Measurements from ENCODE around the gene PAX6.

The PAX6 gene

DNA sequence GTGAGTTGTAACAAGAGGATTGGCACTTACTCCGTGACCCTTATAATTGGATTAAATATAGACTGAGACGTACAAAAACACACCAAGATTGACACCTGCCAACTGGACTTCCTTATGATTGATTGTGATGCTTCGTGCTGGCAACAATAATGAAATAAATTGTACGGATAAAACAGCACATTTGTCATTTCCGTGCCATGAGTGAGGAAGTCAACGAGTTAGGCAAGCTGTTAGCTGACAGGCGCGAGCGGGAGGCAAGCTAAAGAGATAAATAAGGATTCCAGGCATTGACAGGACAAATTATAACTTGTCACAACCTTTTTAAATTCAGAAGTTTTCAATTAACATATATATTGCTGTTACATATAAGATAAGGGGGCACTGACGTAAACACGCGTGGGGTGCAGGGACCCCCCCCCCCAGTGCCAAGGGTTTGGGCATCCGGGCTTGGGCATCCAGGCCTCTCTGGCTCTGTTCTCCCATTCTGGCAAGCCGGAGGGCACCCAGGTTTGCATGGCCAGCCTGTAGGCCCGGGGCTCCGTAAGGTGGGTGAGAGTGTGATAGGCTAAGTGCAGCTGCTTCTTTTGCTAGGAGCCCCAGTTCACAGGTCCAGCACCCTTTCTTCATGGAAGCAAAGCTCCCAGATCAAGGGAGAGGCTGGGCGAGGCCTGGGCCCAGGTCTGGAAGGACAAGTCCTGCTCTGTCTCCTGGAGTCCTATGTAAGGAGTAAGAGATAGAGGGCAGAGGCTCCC, 11.2 kb upstream of the PAX6 start:
- peak; percentile 15 for DNase-seq (ENCODE audit: low spot score)

DNA sequence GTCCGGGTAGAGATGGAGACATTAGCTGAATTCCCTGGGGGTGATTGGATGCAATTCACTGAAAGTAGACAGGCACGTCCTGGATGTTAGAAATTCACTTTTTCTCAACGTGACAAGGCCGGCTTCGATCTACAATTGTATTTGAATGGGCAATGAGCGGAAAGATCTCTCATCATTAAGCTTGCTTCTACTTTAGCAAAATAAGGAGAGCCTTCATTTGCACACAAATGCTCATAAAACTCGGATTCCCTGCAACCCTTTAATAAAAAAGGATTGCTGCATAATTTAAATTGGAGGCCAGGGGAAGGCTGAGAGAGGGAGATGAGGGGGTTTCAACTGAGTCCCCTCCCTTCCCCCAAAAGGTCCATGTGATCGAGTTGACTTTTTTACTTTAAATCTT, 10.6 kb upstream of the PAX6 start:
- DNase-seq (ENCODE audit: low spot score): no peak

DNA sequence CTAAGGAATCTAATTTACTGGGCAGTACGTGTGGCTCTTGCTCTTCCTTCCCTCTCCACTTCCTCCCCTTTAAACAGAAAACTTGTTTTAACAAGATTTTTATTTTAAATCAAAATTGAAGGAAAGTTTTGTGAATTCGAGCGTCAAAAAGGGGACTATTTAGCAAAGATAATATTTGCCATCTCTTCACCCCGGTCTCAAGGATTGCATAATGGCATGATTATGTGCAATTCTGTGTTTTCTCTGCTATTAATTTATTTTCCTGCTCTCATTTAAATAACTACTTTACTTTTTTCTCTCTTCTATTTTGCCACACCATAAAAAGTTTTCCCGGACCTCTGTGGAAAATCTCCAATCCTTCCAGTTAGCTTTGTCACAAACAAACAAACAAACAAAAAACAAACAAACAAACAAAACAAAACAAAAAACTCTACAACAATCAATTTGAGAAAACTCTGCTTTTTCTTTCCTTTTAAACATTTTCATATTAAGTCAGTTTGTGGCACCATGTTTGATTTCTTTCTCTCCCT, 10.2 kb upstream of the PAX6 start:
- peak; percentile 12 for DNase-seq (ENCODE audit: low spot score)

DNA sequence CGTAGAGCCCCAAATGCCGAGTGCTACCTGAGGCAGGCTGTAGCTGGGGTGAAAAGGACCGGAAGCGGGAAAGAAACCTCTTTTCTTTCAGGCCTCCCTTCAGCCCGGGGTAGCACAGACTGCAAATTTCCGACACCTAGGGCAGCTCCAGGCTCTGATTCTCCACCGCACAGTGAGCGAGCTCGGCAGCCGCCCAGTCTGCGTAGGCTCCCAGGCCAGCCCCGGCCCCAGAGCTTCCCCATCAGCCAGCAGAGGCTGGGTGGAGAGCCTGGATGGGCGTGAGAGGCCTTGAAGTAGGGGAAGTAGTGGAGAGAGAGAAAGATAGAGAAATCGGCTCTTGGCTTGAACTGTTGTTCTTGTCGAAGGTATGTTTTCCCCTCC, 9.3 kb upstream of the PAX6 start:
- peak; percentile 25 for DNase-seq (ENCODE audit: low spot score)

DNA sequence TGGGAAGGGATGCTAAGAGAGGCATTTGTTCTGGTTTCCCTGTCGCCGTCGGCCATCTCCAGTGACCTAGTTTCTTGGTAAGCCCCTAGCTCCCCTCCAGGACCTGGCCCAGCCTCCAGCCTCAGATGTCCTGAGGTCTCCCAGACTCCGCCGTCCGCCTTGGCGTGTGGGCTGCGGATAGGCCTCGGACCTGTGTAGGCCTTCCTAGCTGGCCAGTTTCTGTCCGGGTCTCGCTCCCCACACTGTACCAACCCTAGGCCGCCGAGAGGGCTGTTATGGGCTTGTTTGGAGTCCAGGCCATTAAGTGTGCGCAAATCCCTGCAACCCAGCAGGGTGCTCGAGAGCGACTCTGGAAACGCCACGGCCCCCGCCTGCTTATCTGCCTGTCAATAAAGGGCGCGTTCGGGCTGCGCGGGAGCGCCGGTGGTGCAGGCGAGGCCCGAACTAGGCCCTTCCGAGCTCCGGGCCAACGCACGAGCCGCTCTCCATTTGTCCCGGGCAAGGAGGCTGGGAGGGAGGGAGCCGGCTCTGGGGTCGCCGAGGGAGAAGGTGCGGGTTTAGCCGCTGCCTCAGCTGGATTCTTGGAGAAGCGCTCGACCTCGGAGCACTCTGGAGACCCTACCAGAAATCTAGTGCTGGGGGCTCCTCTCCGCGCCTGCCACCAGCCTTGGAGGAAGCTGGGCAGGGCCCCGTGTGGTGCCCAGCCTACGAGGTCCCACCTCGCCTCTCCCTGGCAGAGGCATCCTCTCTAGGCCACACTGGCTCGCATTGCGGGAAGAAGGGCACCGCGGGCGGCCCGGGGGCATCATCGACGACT, 8.7 kb upstream of the PAX6 start:
- DNase-seq (ENCODE audit: low spot score): peak; percentile 23

DNA sequence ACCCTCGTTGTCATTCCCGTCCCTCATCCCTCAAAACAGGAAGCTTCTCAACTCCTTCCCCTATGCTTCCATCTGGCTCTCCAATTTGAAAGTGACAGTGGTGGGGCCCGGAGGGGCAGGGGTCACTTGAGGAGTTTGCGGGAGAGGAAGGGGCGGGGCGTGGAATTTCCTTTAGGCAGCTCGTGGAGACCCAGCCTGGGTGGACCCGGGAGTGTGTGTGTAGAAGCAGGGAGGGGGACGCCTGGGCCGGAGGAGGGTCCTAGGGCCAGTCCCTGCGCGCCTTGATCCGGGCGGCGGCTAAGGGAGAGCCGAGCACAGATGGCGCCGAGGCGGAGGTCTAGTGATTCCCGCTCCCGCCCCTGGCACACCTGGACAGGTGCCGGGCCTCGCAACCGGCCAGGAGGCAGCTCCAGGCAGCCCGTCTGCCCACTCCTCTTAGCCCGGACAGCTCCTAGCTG, 7.8 kb upstream of the PAX6 start:
- DNase-seq (ENCODE audit: low spot score): peak; percentile 28

DNA sequence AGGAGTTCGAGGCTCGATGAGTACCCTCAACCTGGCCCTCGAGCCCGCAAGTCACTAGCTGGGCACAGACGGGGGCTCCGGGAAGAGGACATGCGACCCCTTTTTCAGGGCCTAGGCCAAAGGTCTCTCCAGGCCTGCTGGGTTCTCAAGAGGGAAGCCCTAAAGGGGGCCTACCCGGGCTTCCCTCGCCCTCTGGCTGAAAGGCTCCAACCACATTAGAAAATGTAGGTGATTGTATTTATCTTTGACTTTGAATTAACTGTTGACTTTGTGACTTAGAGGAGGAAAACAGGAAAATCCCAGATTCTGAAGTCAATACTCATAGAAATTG, 7.3 kb upstream of the PAX6 start:
- DNase-seq (ENCODE audit: low spot score): peak; percentile 12

DNA sequence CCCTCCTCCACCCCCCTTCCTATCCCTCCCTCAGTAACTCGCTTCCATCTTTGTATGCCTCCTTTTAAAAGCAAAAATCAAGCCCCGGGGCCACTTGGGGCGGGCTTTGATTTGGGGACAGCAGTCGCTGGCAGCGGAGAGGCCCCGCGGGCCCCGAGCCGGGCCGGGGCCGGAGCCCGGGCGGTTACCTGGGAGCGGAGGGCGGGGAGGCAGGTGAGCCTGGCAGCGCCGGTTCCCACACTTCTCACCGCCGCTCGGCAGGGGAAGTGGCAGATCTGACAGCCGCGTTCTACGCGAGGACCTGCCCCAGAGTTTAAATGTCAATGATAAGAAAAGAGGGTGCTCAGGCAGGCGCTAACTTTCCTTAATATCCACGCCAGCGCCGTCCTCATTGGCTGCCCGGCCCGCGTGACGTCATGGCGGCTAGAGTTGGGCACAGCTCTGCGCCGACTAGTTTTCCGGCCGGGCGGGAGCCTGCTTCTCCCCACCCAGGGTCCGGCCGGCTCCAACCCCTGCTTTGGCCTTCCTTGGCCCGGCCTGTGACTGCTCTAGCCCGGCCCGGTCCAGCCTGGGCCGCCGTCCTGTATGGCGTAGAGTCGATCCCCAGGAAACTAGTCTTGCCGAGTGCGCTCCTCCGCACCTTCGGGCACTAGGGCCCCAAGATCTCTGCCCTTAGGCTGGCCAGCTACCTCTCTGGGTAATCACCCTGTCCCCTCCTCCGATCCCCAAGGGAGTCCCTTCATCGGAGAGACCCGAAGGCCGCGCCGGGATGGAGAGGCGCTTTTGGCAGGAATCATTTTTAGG, 6.7 kb upstream of the PAX6 start:
- DNase-seq (ENCODE audit: low spot score): no peak

DNA sequence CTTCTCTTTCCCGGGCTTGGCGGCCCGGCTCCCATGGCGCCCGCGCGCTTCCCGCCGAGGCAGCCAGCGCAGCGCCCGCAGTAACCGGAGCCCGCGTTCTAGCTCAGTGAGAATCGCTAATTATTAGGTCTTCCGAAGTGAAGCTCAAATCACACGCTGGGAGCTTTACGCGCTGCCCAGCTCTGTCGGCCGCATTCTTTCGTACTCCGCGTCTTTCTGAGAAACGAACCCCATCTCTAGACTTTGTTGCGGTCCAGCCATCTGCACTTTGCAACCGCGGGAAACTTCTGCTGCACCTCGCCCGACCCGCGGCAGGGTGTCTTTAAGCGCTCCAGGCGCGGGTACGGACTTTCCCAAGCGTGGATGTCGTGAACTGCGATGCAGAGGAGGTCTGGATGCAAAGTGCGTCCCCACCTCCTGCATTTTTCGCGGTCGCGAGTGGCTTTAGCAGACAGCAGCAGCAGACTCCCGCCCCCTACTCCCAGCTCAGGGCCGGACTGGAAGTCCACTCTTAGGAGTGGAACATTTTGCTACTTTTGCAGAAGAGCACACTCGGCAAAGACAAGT, 6.0 kb upstream of the PAX6 start:
- DNase-seq (ENCODE audit: low spot score): no peak

DNA sequence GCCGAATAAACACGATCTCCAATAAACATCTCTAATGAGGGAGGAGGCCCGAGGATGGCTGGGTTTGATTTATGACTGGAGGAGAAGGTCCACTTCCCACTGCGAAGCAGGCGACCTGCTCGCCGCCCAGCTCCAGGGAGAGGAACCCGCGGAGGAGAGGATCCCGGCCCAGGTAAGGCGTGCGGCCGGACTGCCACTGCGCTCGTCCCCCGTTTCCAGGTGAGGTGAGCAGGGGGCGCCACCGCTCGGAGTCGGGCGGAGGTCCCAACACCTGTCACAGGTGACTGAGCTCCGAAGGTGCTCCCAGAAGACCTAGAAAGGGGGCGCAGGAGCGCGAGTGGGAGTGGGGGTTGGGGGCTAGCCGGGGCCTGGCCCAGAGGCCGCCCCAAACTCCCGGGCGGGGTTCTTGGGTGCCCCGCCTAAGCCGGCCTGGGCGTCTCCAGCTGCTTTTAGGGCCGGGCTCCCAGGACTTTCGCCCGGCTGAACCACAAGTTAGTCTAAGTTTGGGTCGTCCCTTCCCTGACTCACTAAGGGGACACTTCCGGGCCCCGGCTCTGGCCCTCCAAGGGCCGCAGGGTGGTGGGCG, 5.4 kb upstream of the PAX6 start:
- DNase-seq (ENCODE audit: low spot score): peak; percentile 79

DNA sequence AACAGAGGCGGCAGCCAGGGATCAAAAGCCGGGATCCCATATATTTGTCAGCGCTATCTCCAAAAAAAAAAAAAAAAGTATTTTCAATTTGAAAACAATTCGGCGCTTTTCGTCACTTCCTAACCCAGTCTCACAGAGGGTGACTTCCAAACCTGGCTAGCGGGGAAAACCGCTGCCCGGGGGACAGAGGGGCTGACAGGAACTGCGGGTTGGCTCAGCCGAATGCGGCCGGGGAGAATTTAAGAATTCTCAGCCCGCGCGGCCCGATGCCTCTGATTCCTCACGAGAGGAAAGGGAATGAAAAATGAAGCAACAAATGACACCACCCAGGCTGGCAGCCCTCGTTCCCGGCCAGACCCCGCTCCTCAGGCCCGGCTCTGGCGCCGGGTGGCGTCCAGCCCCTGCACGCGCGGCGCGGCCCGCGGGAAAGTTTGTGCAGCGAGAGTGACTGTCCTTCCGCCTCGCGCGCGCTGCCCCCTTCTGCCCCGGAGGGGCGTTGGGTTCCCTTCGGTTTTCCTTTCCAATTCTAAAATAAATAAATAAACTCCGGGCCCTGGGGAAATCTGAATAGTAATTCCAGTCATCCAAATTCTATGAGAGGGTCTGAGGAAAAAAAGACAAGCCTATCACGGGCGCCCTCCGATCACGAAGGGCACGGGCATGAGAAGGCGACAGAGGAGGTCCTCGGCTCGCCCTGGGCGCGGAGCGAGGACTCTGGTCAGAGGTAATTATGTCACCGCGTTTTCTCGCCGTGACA, 4.8 kb upstream of the PAX6 start:
- no peak for DNase-seq (ENCODE audit: low spot score)

DNA sequence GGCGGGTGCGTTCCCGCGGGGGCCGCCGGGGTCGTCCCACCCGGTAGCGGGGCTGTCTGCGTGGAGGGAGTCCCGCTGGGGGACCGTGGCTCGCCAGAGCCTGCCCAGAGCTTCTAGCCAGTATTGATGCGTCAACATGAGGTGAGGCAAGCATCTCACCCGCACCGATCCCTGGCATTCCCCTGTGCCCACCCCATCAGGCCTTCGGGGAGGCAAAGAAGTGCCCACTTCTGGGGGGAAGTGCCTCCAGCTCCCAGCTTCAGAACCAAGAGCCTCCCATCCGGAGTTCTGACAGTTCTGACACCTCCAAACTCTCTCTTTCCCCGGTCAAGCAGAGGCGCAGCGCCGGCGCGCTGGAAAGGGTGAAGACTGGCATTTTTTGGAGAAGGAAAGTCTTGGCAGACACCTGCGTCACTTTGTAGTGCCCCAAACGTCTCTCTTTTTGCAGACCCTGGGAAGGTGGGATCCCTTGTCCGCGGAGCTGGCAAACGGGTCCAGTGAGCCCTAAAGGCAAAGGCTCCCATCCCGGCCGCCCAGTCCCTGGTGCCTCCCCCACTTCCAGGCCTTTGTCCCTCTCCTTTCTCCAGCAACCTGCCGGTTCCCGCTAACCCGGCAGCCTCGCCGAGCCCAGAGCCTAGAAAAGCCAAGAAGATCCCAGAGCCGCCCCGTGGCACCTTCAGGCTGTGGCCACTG, 3.2 kb upstream of the PAX6 start:
- no peak for DNase-seq (ENCODE audit: low spot score)

DNA sequence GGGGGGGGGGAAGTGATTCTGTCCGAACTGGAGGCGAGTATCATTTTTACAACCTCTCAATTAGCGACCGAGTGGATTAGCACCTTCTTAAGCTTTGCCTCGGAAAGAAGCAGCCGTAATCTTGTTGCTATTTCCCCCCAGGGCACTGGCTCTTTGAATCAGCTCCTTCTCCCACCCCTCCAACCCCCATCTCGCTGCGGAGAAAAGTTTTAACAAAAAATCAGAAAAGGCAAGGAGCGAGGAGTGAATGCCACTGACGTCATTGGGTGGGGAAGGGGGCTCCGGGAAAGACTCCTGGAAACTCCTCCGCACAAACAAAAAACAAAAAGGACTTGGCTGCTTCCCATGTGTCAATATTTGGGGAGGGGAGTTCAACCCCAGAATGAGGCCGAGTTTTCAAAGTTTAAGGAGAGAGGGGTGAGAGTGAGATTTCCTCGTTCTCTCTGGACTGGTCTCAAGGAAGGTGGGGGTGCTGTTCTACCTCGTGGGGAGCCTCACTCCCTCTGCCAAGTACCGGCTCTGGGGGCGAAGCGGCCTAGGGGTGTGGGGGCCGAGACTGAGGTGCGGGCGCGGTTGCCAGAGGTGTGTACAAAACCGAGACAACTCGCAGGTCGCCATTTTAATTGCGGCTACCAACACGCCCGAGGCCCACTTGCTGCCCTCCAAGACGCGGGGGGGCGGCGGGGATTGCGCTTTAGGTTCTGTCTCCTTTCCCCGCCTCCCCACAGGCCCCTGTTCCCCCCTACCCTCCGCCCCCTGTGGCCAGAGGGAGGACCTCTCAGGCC, 2.5 kb upstream of the PAX6 start:
- no peak for DNase-seq (ENCODE audit: low spot score)

DNA sequence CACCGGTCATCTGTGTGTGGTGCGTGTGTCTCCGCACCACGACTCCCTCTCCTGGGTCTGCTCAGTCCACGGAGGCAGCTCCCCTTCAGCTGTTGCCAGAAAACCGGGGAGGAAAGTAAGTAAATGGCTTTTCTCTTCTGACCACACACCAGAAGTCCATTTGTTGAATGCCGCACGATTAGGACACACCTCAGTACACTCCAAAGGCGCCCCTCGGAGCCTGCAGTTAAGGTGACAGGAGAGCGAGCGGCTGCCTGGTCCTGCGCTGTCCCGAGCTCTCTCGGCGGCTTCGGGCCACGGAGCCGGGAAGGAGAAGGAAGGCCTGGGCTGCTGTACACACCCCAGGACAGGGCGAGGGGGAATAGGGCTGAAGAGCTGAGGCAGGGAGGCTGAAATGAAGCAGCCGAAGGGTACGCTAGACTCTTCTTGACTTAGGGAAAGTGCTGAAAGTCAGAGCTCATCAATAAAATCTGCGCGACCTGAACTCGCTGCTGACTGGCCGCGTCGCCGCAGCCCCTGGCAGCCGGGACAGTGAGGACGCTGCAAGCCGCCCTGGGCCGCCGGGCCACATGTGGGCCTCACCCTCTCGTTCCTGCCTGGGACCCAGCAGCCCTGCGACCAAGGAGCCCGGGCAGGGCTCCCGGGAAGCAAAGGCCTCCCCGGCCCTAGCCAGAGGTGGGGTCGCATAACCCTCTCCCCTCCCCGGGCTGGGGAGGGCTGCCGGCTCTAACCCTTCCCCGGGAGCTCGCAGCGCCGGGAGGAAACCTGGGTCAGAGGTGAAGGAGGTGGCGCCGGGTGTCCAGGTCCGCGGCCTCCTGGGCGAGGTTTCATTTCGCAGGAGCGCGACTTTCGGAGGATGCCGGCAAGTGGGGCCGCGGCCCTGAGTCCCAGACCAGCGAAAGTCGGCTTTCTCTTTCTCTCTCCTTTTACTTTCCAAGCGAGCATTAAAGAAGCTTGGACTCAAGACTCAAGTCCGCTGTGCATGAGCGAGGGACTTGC, 1.6 kb upstream of the PAX6 start:
- peak; percentile 87 for DNase-seq (ENCODE audit: low spot score)

DNA sequence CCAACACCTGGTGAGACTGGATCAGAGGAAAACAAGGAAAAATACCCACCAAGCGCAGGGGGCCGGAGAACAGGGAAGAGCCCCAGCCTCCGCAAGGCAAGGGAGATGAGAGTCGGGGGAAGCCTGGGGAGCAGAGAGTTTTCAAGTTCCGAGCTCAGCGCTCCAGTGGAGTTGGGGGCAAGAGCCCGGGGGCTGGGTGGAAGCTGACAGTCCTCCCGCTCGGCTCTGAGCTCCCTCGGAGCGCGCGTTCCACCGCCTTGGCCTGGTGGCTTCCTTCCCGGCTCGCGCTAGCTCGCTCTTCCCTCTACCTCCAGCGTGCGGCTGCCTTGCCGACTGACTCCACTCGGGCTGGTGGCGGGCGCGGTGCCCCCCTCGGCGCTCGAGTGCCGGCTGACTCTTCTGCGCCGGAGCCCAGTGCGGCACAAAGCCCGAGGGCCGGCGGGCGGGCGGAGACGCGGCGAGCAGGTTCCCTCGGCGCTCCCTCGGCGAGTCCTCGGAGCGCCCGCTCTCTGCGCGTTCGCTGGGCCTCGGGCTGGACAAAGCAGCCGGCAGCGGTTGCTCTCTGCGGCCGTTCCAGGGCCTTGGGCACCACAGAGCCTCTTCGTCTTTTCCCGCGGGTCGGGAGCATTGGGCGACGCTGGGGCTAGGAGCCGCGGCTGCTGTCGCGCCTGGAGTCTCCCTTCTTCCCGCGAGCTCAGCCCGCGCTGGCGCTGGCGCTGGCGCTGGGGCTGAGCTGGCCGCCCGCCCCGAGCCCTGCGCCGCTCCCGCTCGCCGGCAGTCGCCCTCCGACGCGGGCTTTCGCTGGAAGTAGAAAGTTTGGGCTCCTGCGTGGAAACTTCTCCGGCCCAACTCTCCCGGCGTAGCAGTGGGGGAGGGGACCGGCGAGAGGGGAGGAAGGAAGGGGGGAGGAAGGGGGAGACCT, 1.0 kb downstream of the PAX6 start:
- DNase-seq (ENCODE audit: low spot score): peak; percentile 86

DNA sequence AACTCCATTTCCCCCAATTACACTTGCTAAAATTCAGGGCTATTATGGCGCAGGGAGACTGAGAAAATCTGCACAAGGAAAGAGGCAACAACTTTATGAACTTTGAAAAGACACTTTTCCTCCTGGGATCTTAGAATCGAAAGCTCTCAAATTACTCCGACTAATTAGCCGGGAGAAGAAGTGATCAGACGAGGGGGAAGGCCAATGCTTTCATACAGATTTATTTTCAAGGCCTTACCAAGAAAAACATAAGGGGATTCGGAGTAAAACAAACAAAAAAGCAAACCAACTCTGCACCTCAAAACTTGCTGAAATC, 1.6 kb downstream of the PAX6 start:
- no peak for DNase-seq (ENCODE audit: low spot score)

All from HuH-7.5 (cell line).